ENCODE measurements around the gene SLC25A1. TPM values are rescaled to one million over a fixed set of nuclear protein-coding genes. Genes with fewer than 3 reads are reported as not detected.

The SLC25A1 gene
- polyA plus RNA-seq, 2 donors = 36.1 to 54.6 TPM

- Histone ChIP-seq H3K36me3 (ENCODE audit: control insufficient read depth in 2 of 2, insufficient read depth in 2 of 2, low read length in 1 of 2) (peaks cover 0 to 2% of the 10 kb centered on the region in 2 donors), H3K4me3 (ENCODE audit: low read depth in 1 of 2, low read length in 2 of 2) (no peak overlapping the region), H3K27me3 (ENCODE audit: control insufficient read depth in 1 of 2, insufficient read depth in 2 of 2, low read length in 2 of 2) (no peaks in the 10 kb centered on the region), H3K9me3 (ENCODE audit: control insufficient read depth in 2 of 2, insufficient read depth in 1 of 2, low read depth in 1 of 2, low read length in 1 of 2) (no peaks in the 10 kb centered on the region), H3K27ac (ENCODE audit: low read depth in 2 of 2, low read length in 1 of 2) (no peak overlapping the region), H3K4me1 (ENCODE audit: control insufficient read depth in 2 of 2, insufficient read depth in 2 of 2, low read length in 1 of 2) (peaks cover 0 to 5% of the 10 kb centered on the region in 2 donors)
- WGBS, 2 donors = 69 to 84% methylated on average over 9 of the region's 9 CpGs
These were observed 4.7 kb upstream of the SLC25A1 start for GRCh38 chr22:19183216-19183615.

- WGBS, 2 donors = 63 to 72% methylated on average over 9 of the region's 9 CpGs
- peaks cover 0 to 2% of the 10 kb centered on the region in 2 donors for H3K36me3 ChIP-seq (ENCODE audit: control insufficient read depth in 2 of 2, insufficient read depth in 2 of 2, low read length in 1 of 2)
- peaks cover 0 to 8% of the 10 kb centered on the region in 2 donors for H3K4me1 ChIP-seq (ENCODE audit: control insufficient read depth in 2 of 2, insufficient read depth in 2 of 2, low read length in 1 of 2)
- no peaks in the 10 kb centered on the region for H3K27me3 ChIP-seq (ENCODE audit: control insufficient read depth in 1 of 2, insufficient read depth in 2 of 2, low read length in 2 of 2)
- H3K27ac ChIP-seq (ENCODE audit: low read depth in 2 of 2, low read length in 1 of 2) = no peak overlapping the region
- H3K9me3 ChIP-seq (ENCODE audit: control insufficient read depth in 2 of 2, insufficient read depth in 1 of 2, low read depth in 1 of 2, low read length in 1 of 2) = no peaks in the 10 kb centered on the region
- H3K4me3 ChIP-seq (ENCODE audit: low read depth in 1 of 2, low read length in 2 of 2) = no peak overlapping the region
These were observed 4.1 kb upstream of the SLC25A1 start for GRCh38 chr22:19182472-19183157.

GRCh38 chr22:19181786-19182471 lies 3.4 kb upstream of the SLC25A1 start:
- peaks cover 0 to 13% of the 10 kb centered on the region in 2 donors for H3K4me1 ChIP-seq (ENCODE audit: control insufficient read depth in 2 of 2, insufficient read depth in 2 of 2, low read length in 1 of 2)
- H3K4me3 ChIP-seq (ENCODE audit: low read depth in 1 of 2, low read length in 2 of 2) = no peak overlapping the region
- no peaks in the 10 kb centered on the region for H3K9me3 ChIP-seq (ENCODE audit: control insufficient read depth in 2 of 2, insufficient read depth in 1 of 2, low read depth in 1 of 2, low read length in 1 of 2)
- H3K27me3 ChIP-seq (ENCODE audit: control insufficient read depth in 1 of 2, insufficient read depth in 2 of 2, low read length in 2 of 2) = no peaks in the 10 kb centered on the region
- peaks cover 0 to 2% of the 10 kb centered on the region in 2 donors for H3K36me3 ChIP-seq (ENCODE audit: control insufficient read depth in 2 of 2, insufficient read depth in 2 of 2, low read length in 1 of 2)
- WGBS, 2 donors = 69 to 70% methylated on average over 12 of the region's 12 CpGs
- no peak overlapping the region for H3K27ac ChIP-seq (ENCODE audit: low read depth in 2 of 2, low read length in 1 of 2)

GRCh38 chr22:19180740-19181410 lies 2.3 kb upstream of the SLC25A1 start:
- Histone ChIP-seq H3K9me3 (ENCODE audit: control insufficient read depth in 2 of 2, insufficient read depth in 1 of 2, low read depth in 1 of 2, low read length in 1 of 2) (no peaks in the 10 kb centered on the region), H3K27ac (ENCODE audit: low read depth in 2 of 2, low read length in 1 of 2) (no peak overlapping the region), H3K4me3 (ENCODE audit: low read depth in 1 of 2, low read length in 2 of 2) (no peak overlapping the region), H3K27me3 (ENCODE audit: control insufficient read depth in 1 of 2, insufficient read depth in 2 of 2, low read length in 2 of 2) (no peaks in the 10 kb centered on the region), H3K36me3 (ENCODE audit: control insufficient read depth in 2 of 2, insufficient read depth in 2 of 2, low read length in 1 of 2) (peaks cover 0 to 6% of the 10 kb centered on the region in 2 donors), H3K4me1 (ENCODE audit: control insufficient read depth in 2 of 2, insufficient read depth in 2 of 2, low read length in 1 of 2) (peaks cover 0 to 16% of the 10 kb centered on the region in 2 donors)
- WGBS, 2 donors = 88% methylated on average over 11 of the region's 11 CpGs

GRCh38 chr22:19180234-19180633 lies 1.7 kb upstream of the SLC25A1 start:
- Histone ChIP-seq H3K4me3 (ENCODE audit: low read depth in 1 of 2, low read length in 2 of 2) (no peak overlapping the region), H3K36me3 (ENCODE audit: control insufficient read depth in 2 of 2, insufficient read depth in 2 of 2, low read length in 1 of 2) (peaks cover 0 to 9% of the 10 kb centered on the region in 2 donors), H3K4me1 (ENCODE audit: control insufficient read depth in 2 of 2, insufficient read depth in 2 of 2, low read length in 1 of 2) (peaks cover 0 to 17% of the 10 kb centered on the region in 2 donors), H3K9me3 (ENCODE audit: control insufficient read depth in 2 of 2, insufficient read depth in 1 of 2, low read depth in 1 of 2, low read length in 1 of 2) (no peaks in the 10 kb centered on the region), H3K27me3 (ENCODE audit: control insufficient read depth in 1 of 2, insufficient read depth in 2 of 2, low read length in 2 of 2) (no peaks in the 10 kb centered on the region), H3K27ac (ENCODE audit: low read depth in 2 of 2, low read length in 1 of 2) (peak overlapping the region in 1 of 2 donors; percentile 2)
- WGBS, 2 donors = 88% methylated on average over 9 of the region's 9 CpGs

- Histone ChIP-seq H3K27me3 (ENCODE audit: control insufficient read depth in 1 of 2, insufficient read depth in 2 of 2, low read length in 2 of 2) (no peaks in the 10 kb centered on the region), H3K27ac (ENCODE audit: low read depth in 2 of 2, low read length in 1 of 2) (peak overlapping the region; percentile 76 to 94), H3K4me1 (ENCODE audit: control insufficient read depth in 2 of 2, insufficient read depth in 2 of 2, low read length in 1 of 2) (peaks cover 0 to 20% of the 10 kb centered on the region in 2 donors), H3K4me3 (ENCODE audit: low read depth in 1 of 2, low read length in 2 of 2) (peak overlapping the region; percentile 47 to 67), H3K9me3 (ENCODE audit: control insufficient read depth in 2 of 2, insufficient read depth in 1 of 2, low read depth in 1 of 2, low read length in 1 of 2) (no peaks in the 10 kb centered on the region), H3K36me3 (ENCODE audit: control insufficient read depth in 2 of 2, insufficient read depth in 2 of 2, low read length in 1 of 2) (peaks cover 0 to 9% of the 10 kb centered on the region in 2 donors)
- WGBS, 2 donors = 35 to 41% methylated on average over 15 of the region's 15 CpGs
These were observed 1.0 kb upstream of the SLC25A1 start for GRCh38 chr22:19179497-19180048.

- 0 to 1% methylated on average over 39 to 80 of the region's 80 CpGs for WGBS, 2 donors
- Histone ChIP-seq H3K4me3 (ENCODE audit: low read depth in 1 of 2, low read length in 2 of 2) (peak overlapping the region; percentile 67 to 86), H3K4me1 (ENCODE audit: control insufficient read depth in 2 of 2, insufficient read depth in 2 of 2, low read length in 1 of 2) (peaks cover 0 to 30% of the 10 kb centered on the region in 2 donors), H3K36me3 (ENCODE audit: control insufficient read depth in 2 of 2, insufficient read depth in 2 of 2, low read length in 1 of 2) (peaks cover 0 to 7% of the 10 kb centered on the region in 2 donors), H3K27ac (ENCODE audit: low read depth in 2 of 2, low read length in 1 of 2) (peak overlapping the region; percentile 91 to 94), H3K9me3 (ENCODE audit: control insufficient read depth in 2 of 2, insufficient read depth in 1 of 2, low read depth in 1 of 2, low read length in 1 of 2) (no peaks in the 10 kb centered on the region), H3K27me3 (ENCODE audit: control insufficient read depth in 1 of 2, insufficient read depth in 2 of 2, low read length in 2 of 2) (no peaks in the 10 kb centered on the region)
These were observed 375 bp downstream of the SLC25A1 start for GRCh38 chr22:19178065-19178656.

GRCh38 chr22:19177164-19178064 lies 1.1 kb downstream of the SLC25A1 start:
- Histone ChIP-seq H3K27ac (ENCODE audit: low read depth in 2 of 2, low read length in 1 of 2) (peak overlapping the region; percentile 91 to 94), H3K4me1 (ENCODE audit: control insufficient read depth in 2 of 2, insufficient read depth in 2 of 2, low read length in 1 of 2) (peaks cover 0 to 37% of the 10 kb centered on the region in 2 donors), H3K9me3 (ENCODE audit: control insufficient read depth in 2 of 2, insufficient read depth in 1 of 2, low read depth in 1 of 2, low read length in 1 of 2) (no peaks in the 10 kb centered on the region), H3K36me3 (ENCODE audit: control insufficient read depth in 2 of 2, insufficient read depth in 2 of 2, low read length in 1 of 2) (peaks cover 0 to 7% of the 10 kb centered on the region in 2 donors), H3K4me3 (ENCODE audit: low read depth in 1 of 2, low read length in 2 of 2) (peak overlapping the region; percentile 67 to 86), H3K27me3 (ENCODE audit: control insufficient read depth in 1 of 2, insufficient read depth in 2 of 2, low read length in 2 of 2) (no peaks in the 10 kb centered on the region)
- WGBS, 2 donors = 20 to 22% methylated on average over 55 of the region's 55 CpGs
